HG03571 (cell line): ENCODE data around the gene HLA-DQA1.
"Not testable (repeated sequence)": the region's sequence is repeated elsewhere in the genome, so short reads cannot be mapped to it uniquely, and the experiment has no call there.

Experiments used
- ATAC-seq: cut with Tn5 transposase; IDR thresholded peaks from one replicate; pipeline ENCODE4 v1.9.1; 2021; ENCODE audit not compliant: unreplicated experiment

HLA-DQA1 gene

DNA sequence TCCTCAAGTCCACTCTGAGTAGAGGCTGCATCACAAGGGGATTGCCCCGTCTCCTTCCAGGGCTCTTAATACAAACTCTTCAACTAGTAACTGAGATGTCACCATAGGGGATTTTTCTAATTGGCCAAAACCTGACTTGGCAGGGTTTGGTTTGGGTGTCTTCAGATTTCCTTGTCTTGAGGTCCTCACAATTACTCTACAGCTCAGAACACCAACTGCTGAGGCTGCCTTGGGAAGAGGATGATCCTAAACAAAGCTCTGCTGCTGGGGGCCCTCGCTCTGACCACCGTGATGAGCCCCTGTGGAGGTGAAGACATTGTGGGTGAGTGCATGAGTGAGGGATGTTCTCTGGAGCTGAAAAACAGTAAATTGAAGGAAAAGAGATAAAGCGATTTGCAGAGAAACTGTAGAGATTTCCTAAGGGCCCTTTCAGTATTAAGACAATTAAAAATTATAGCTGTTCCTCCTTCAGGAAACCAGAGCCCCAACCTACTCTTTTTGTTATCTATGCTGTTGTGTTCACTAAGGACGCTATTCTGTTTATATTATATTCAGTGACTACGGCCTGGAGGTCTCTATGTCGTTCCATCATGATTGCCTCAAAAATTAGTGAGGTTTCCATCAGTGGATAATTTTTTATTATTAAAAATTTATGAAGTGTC lies at the start of gene HLA-DQA1:
Gene HLA-DQA1 (plus strand): TSS at position 188 of the 662 bp plus-strand sequence. CDS start 53 bp downstream, at position 241.
- peak; percentile 80 for ATAC-seq

DNA sequence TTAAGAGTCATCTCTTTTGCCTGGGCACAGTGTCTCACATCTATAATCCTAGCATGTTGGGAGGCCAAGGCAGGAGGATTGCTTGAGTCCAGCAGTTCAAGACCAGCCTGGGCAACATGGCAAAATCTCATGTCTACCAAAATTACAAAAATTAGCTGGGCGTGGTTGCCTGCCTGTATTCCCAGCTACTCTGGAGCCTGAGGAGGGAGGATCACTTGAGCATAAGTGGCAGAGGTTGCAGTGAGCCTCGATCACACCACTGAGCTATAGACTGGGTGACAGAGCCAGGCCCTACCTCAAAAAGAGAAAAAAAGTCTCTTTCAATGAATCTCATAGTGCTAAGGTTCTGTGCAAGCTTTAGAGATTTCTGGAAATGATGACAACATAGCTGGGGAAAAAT lies 49.0 kb upstream of the HLA-DQA1 start:
- no peak for ATAC-seq

DNA sequence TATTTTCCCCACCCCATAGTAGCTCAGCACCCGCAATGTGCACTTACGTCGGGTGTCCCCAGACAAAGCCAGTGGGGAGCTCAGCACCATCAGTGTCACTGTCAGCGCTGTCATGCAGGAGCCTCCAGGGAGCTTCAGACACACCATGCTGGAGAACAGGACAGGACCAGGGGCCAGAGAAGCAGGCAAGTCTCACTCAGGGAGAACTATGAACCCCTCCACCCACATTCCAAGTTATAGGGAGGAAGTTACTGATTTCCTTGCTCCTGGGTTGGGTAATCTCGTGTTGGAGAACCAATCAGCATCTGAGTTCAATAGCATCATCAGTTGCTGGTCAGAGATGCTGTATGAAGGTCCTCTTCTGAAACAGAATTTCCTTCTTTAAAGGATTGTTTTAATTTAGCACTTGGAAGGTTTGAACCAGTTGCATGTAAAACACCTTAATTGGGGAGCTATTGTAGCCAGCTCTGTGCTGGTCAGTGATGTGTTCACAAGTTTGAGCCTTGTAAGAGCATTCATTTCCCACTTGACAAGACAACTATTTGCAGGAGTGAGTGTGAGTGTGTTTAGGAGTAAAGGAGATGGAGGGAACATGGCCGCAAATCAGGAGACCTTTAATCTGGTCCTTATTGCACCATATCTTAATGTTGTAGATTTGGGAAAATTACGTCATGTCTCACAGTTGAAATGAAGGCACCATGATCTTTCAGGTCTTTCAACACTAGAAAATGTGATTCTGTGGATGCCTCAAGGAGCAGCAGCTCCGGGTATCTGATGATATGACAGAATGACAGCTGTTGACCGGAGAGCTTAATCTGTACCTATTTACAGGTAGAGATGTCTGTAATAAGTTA lies 47.4 kb upstream of the HLA-DQA1 start, which contains the start of gene HLA-DRB1:
Gene HLA-DRB1 (minus strand): TSS at position 253 of the 854 bp plus-strand sequence. CDS start 106 bp downstream, at position 147.
- peak; percentile 91 for ATAC-seq

DNA sequence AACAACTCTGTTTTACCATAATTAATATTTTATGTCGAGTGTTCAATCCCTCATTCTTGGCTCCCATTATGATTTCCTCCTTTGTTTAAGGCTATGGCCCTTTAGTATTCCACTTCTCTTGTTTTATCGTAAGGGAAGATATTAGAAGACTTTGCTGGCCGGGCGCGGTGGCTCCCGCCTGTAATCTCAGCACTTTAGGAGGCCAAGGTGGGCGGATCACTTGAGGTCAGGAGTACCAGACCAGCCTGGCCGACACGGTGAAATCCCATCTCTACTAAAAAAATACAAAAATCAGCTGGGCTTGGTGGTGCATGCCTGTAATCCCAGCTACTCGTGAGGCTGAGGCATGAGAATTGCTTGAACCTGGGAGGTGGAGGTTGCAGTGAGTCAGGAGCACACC lies 46.5 kb upstream of the HLA-DQA1 start:
- not testable (repeated sequence) for ATAC-seq

DNA sequence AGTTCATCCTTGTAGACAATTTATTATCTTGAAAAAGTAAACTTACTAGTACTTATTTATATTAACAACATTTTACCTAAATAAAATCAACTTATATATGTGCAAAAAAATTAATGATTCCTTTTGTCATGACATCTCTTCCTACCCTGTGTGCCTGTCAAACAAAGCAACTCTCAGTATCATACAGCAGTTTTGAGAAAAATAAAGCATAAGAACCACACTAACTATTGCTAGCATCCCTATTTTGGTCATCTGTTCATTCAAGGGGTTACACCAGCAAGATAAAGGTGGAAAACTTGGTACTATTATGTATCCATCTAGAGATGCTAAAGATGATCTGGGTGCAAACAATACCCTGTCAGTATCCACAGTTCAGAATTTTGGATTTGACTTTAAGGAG lies 40.2 kb upstream of the HLA-DQA1 start:
- ATAC-seq: no peak

DNA sequence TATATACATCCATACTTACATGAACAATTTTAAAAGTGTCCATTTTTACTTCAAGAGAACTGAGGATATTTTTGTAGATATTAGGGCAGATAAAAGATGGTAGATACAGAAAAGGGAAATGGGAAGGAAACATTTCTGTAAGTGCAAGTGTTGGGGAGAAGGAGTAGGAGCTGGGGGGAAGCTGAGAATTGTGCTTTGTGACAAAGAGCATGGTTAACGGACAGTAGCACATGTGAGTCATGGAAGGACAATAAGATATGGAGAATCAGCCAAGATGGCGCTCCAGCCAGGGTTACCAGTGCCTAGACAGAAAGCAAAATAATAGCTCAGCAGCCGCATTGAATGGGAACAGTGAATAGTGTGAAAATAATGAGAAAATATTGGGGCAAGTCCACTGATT lies 34.8 kb upstream of the HLA-DQA1 start:
- no peak for ATAC-seq

DNA sequence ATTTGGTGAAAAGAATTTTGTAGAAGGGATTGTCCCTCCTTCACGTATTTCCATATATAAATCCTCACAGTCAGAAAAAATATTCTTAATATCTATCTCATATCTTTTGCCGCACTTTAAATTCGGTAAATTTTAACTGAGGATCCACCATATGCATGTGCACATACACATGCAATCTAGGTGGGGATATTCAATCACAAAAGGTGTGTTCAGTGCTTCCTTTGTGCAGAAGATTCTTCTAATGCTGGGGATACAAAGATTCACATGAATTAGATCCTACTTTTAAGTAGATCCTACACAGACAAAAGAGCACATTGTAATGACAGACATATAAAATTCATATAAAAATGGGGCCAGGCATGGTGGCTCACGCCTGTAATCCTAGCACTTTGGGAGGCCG lies 34.0 kb upstream of the HLA-DQA1 start:
- ATAC-seq: no peak

DNA sequence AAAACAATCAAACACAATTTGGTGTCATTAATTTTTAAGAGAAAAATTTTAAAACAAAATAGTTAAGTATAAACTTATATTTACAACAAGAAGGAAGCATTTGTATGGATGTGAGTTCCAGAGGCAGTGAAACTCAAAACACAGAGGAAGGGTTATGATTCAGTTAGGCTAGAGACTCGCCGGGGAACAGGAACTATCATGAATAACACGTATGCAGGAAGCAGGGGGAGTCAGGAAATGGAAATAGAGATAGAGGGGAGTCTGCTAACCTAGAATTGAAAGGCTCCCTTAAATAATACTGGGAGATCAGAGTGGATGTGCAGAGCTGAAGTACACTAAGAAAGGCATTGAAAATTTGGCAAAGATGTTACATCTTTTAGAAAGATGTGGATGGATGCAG lies 33.3 kb upstream of the HLA-DQA1 start:
- ATAC-seq: no peak

DNA sequence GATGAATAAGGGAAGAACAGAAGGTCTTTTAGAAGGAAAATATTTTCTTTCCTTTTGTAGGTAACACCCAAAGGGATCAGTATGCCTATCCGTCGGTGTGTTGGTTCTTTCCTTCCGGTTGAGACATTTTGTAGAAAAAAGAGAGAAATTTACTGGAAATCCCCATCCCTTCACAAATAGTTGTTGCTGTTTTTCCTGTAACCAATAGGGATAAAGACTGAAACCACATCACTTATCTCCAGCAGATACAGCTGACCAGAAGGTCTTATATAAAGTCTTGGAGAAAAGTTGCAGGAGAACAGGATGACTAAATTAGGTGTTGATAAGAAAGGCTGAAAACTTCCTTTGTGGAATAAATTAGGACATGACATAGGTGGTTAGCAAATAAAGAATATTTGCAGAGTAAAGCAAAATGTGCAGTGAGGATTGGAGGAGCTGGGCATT lies 32.8 kb upstream of the HLA-DQA1 start:
- no peak for ATAC-seq

DNA sequence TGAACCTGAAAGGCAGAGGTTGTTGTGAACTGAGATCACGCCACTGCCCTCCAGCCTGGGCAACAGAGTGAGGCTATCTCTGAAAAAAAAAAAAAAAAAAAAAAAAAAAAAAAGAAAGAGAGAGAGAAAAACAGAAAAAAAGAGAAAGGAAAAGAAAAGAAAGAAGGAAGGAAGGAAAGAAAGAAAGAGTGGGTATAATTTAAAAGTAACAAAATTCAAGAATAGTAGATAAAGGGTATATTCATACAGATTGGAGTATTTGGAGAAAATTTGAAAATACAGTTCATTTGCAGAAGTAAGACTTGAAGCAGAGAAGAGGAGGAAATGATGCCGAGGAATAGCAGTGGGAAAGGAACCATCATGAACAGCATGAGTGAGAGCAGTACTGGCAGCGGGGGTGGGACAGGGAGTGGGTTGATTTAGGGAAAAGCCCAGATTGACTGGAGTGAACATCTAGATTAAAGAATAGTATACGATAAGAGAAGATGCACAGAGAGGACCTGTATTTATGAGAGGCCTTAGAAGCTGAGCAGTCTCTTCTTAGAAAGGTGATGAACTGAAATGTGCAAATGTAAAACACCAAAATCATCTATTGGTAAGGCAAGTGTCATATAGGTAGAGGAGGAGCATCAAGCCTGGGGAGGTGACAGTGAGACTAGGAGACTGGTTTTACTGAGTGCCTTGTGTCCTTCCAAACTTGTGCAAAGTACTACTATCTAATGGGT lies 29.8 kb upstream of the HLA-DQA1 start:
- ATAC-seq: no peak

DNA sequence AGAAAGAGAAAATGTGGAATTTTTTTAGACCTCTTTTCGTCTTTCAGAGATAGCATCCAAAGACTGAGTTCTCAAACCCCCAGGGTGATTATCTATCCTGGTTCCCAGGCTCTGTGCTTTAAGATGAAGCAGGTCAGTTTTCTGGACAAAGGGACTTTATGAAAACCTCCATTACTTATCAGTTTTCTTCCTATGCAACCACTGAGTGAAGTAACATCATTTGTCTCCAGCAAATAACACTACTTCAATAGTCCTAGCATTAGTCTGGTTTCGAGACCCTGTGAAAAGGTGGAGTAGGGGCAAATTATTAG lies 29.3 kb upstream of the HLA-DQA1 start:
- ATAC-seq: no peak

DNA sequence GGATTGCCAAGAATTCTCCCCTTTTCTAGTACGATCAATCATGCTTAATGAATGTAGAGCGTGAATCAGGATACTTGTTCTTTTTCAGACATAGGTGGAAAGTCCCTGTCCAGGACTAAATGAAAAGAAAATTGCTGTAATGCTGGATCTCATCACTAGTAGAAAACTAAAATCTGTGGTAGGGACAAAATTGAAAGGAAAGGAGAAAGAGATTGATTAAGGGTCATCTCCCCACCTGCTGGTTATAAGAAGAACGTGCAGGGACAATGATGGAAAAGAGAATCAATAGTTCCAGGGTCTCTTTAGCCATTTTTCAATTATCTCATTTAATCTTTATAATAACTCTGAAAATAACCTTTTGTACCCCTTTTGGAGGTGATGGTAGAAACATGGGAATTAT lies 28.8 kb upstream of the HLA-DQA1 start:
- ATAC-seq: no peak

DNA sequence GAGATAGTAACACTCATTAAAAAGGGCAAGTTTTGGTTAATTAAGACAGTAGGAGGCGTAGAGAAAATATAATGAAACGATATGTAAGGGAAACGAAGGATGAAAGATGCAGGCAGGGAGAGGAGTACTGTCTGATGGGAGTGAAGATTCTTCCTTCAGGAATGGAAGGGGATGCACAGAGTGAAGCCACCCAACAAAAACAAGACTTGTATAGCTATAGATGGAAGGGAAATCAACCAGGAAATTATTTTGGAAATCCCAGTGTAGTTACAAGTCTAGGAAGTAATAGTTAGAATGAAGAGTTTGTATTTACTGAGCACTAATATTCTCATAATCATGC lies 27.8 kb upstream of the HLA-DQA1 start:
- no peak for ATAC-seq

DNA sequence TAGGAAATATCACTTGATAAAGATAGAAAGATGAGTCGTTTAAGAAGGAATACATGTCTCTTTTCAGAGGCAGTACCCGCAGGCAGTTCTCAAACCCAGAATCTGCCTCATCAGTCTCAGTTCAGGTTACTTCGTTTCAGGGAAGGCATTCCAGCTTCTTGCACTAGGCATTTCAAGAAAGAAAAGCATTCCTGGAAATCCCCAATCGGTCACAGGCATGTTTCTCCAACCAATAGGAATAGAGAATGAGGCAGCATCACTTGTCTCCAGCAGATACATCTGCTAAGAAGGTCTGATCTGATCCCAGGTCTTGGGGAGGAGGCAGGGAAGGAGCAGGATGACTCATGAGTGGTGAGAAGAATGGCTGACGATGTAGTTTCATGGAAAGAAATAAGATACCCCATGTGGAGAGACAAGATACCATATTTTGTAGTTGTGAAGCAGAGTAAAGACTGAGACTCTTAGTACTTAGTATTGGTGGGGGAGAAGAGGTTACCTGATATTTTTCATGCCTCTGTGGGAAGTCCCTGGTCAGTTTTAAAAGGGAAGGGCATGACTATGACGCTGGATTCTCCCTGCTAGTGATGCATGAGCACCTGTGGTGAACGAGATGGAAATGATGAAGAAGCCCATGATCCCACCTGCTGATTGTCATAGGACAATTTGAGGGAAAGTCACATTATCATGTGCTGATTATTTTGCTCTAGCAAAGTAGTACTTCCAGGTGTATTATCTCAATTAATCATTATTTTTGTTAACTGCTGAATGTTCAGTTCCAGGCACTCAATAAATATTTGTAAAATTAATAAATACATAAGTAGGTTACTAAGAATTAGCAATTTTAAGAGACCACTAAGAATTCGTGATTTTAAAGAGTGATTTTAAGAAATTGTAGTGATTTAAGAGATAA lies 27.2 kb upstream of the HLA-DQA1 start:
- ATAC-seq: peak; percentile 82

DNA sequence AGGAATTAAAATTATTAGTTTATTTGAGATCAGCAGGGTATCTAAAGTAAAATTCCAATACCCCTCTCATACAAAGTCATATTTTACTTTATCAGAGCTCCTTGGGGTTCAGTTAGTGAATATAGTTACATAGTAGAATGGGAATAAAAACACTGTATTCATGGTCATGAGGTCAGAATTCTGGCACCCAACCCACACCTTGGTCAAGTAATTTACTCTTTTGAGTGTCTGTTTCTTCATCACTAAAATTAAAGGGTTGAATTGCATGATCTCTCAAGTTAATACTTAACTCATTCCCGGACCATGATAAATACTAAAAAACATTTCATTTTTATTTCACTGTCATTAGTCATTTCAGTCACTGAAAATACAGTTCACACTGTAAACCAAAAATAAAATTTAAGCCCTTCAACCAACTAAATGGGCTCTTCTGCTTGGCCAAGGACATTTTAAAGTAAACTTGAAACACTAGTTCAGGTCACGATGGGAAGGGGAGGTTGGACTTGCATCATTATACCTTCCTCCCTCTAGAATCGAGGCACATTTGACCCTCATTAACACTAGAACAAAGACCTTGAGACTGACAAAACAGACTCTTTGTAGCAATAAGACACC lies 26.4 kb upstream of the HLA-DQA1 start:
- no peak for ATAC-seq

DNA sequence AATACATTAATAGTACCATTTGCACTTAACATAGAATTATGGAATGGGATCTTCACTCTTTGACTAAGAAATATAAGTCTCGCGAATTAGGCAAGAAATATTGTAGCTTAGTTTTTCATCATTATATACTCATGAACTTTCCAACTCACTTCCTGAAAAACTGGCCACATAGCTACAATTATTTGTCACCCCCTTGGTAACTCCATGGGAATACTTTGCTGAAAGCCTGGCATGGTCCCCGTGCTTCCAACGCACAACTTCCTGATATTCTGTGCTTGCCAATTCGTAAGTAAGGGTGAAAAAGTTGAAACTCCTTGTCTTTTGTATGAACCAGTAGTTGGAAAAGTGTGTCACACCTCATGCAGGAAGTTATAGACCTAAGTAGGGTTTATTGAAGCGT lies 23.7 kb upstream of the HLA-DQA1 start:
- no peak for ATAC-seq

DNA sequence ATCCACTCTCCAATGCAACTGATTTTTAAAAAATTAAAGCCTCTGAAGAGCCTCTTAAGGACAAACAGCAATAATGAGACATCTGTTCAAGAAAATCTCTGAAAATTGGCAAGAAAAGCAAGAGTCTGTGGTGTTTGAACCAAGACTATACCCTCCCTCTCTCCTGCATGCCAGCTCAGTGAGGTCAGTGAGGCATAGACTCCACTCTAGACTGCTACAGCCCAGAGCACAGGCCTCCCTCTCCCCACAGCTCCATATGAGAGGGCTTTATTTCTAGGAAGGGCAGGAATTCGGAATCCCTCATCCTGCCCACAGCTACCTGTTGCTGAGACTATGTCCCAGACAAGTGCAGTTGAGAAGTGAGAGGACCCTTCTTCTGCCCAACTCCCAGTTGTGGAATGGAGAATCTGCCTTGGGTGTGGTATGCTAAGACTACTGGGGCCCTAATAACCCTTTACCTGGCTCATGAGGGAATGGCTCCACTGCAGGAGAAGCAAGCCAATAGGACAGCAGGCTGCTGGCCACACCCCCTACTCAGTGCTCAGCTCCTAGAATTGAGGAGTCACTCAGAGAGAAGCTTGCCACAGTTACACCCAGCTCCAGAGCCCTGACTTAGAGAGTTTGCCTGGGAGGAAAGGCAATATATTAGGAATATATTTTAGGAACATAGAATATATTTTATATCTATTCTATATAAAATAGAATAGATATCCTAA lies 22.7 kb upstream of the HLA-DQA1 start:
- no peak for ATAC-seq

DNA sequence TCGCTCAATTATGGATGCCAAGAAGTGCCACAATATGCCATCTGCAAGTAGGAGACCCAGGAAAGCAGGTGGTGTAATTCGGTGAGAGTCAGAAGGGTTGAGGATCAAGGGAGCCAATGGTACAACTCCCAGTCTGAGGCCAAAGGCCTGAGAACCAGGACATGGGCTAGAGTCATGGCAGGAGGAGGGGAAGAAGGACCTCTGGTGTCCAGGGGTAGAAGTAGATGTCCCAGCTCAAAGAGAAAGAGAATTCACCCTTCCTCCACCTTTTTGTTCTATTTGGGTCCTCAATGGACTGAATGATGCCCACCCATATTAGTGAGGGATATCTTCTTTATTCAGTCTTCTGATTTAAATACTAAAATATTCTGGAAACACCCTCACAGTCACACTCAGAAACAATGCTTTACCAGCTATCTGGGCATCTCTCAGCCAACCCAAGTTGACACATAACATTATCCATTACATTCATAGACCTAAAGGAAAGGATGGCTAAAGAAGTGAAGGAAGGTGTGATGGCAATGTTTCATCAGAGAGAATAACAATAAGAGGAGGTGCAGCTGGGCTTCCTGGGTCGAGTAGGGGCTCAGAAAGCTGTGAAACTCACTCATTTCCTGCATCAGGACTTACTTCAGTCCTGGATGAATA lies 21.2 kb upstream of the HLA-DQA1 start:
- ATAC-seq: no peak

DNA sequence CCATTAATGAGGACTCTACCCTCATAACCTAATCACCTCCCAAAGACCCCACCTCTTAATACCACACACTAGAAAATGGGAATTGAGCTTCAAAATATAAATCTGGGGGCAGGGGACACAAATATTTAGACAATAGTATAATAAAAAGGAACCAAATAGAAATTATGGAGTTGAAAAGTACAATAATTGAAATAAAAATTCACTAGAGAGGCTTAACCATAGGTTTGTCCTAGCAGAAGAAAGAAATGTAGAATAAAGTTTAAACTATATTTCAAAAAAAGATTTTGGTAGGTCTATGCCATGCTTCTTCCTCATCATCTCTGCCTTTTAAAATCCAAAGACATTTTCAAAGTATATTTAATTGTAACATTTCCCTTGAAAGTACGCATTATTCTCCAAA lies 19.5 kb upstream of the HLA-DQA1 start:
- ATAC-seq: no peak
